Panc1 (cell line): ENCODE results near the gene UBE2E2. TPM values are rescaled to one million over a fixed set of nuclear protein-coding genes. Genes with fewer than 3 reads are reported as not detected.

Experiments
- ATAC-seq: fragments of 200-7000 bp; cut with Tn5 transposase; 2 replicates; pipeline ENCODE4 v1.9.1; 2020; ENCODE audit warnings: mild to moderate bottlenecking, moderate library complexity
- BruUV-seq: library from RNA; stranded (reverse); fragments of 400-500 nt; replicated peaks from 2 replicates; lab custom pipeline; 2021; lab: Mats Ljungman, UMichigan
- CTCF ChIA-PET: fragments of 300-600 bp; sonication (Branson Sonifier 250); formaldehyde crosslinking; loops from one replicate; lab custom pipeline; 2022; ENCODE audit warnings: antibody characterized with exemption; lab: Charles Lee
- POLR2A ChIA-PET: fragments of 300-600 bp; sonication (Branson Sonifier 250); formaldehyde crosslinking; loops from one replicate; lab custom pipeline; 2022; ENCODE audit warnings: antibody characterized with exemption; lab: Charles Lee
- DNase-seq: peaks from one replicate; pipeline ENCODE4 v3.0.0-alpha.2; 2010; ENCODE audit warnings: low read depth, low spot score
- H3K27ac ChIP-seq: 2 replicates; pipeline ENCODE4 v1.5.1; 2011; ENCODE audit warnings: mild to moderate bottlenecking, low read length, inconsistent platforms
- H3K27me3 ChIP-seq: fragments of 200-500 bp; sonication (Bioruptor generic); 2 replicates; pipeline ENCODE4 v1.6.0; 2014; ENCODE audit warnings: low read length, inconsistent platforms; ENCODE audit not compliant: control insufficient read depth, insufficient read depth
- H3K36me3 ChIP-seq: fragments of 200-500 bp; sonication (Bioruptor generic); 2 replicates; pipeline ENCODE4 v1.5.1; 2014; ENCODE audit warnings: inconsistent platforms, mild to moderate bottlenecking, low read length, moderate library complexity; ENCODE audit not compliant: control insufficient read depth, insufficient read depth
- H3K4me1 ChIP-seq: 2 replicates; pipeline ENCODE4 v1.5.1; 2011; ENCODE audit warnings: inconsistent platforms, mild to moderate bottlenecking, low read length, moderate library complexity; ENCODE audit not compliant: control insufficient read depth, insufficient read depth
- H3K4me3 ChIP-seq, 2 experiments: 2 replicates each; pipeline ENCODE4 v1.5.1; 2011 to 2012; ENCODE audit warnings: low read depth in 2 of 2, low read length in 2 of 2, mild to moderate bottlenecking in 2 of 2, inconsistent platforms in 1 of 2, moderate library complexity in 1 of 2
- H3K9me3 ChIP-seq: fragments of 200-500 bp; sonication (Bioruptor generic); 2 replicates; pipeline ENCODE4 v1.5.1; 2014; ENCODE audit warnings: low read depth, mild to moderate bottlenecking, inconsistent platforms, low read length, moderate library complexity; ENCODE audit not compliant: control insufficient read depth, insufficient read depth
- CTCF ChIP-seq: fragments of 450-650 bp; IDR thresholded peaks from 2 replicates; pipeline ENCODE4 v1.5.1; 2017; ENCODE audit warnings: mild to moderate bottlenecking
- POLR2AphosphoS5 ChIP-seq: IDR thresholded peaks from 2 replicates; pipeline ENCODE4 v1.6.1; 2012; ENCODE audit warnings: mild to moderate bottlenecking, low read depth, low read length, moderate library complexity
- REST ChIP-seq, 2 experiments: IDR thresholded peaks; 2 replicates each; pipeline ENCODE4 v1.6.1; 2011 to 2012; ENCODE audit warnings: low read depth in 2 of 2, control low read depth in 1 of 2, low read length in 1 of 2, mild to moderate bottlenecking in 1 of 2, moderate library complexity in 1 of 2; ENCODE audit not compliant: insufficient read depth in 1 of 2
- SIN3A ChIP-seq: IDR thresholded peaks from 2 replicates; pipeline ENCODE4 v1.6.1; 2012; ENCODE audit warnings: low read depth, mild to moderate bottlenecking, low read length, moderate library complexity, borderline replicate concordance; ENCODE audit not compliant: insufficient read depth
- TCF7L2 ChIP-seq: IDR thresholded peaks from 2 replicates; pipeline ENCODE4 v1.6.1; 2011; ENCODE audit warnings: mild to moderate bottlenecking, low read depth, low read length, inconsistent platforms
- in situ Hi-C: cut with HindIII; loops from 2 replicates; pipeline ENCODE4 v1.10.0; 2016; ENCODE audit warnings: low sequenced_read_pairs, low pct_unique_long_range_greater_than_20kb
- intact Hi-C: fragments of 100-400 bp; cut with micrococcal nuclease; formaldehyde crosslinking; loops from one replicate; pipeline ENCODE4 v1.10.0; 2022; ENCODE audit not compliant: unreplicated experiment
- total RNA-seq: library from RNA; stranded (reverse); gene quantifications from one replicate; pipeline ENCODE4 v1.2.1, GENCODE V29; 2021; ENCODE audit not compliant: unreplicated experiment

UBE2E2 gene
- total RNA-seq, 1 experiment from 2014 or later = 38.2 TPM

- no peak overlapping the region for H3K4me3 ChIP-seq
- ChIA-PET POLR2A (no interaction called here), CTCF (no interaction called here)
- DNase-seq (no peak), ATAC-seq (no peak)
- H3K36me3 ChIP-seq = no peaks in the 10 kb centered on the region
- no peaks in the 10 kb centered on the region for H3K9me3 ChIP-seq
- H3K27ac ChIP-seq = no peak overlapping the region
- TF ChIP-seq SIN3A = no peak
- no peak for TF ChIP-seq POLR2AphosphoS5
- TF ChIP-seq TCF7L2 = no peak
- no peak for TF ChIP-seq CTCF
- TF ChIP-seq REST (IDR thresholded peaks at IDR 0.05; ENCODE audit: insufficient read depth in 1 of 2, low read depth in 2 of 2, low read length in 1 of 2) = no peak
- intact Hi-C loops (no loop called here), in situ Hi-C loops (no loop called here)
- H3K27me3 ChIP-seq = no peaks in the 10 kb centered on the region
- no TSS peak for BruUV-seq
- H3K4me1 ChIP-seq = 0 out of 2 replicates have a peak, but pooled peaks cover 3% of the 10 kb centered on the region
Measured at GRCh38 chr3:23489300-23490158, 286.4 kb downstream of the UBE2E2 start.

GRCh38 chr3:23490459-23490858 lies 287.3 kb downstream of the UBE2E2 start:
- intact Hi-C loops = no loop called here
- ChIA-PET CTCF (no interaction called here), POLR2A (no interaction called here)
- Histone ChIP-seq H3K9me3 (no peaks in the 10 kb centered on the region), H3K27ac (no peak overlapping the region), H3K27me3 (no peaks in the 10 kb centered on the region), H3K4me1 (peaks cover 3% of the 10 kb centered on the region; the same call in 1 of the 2 replicates), H3K4me3 (no peak overlapping the region), H3K36me3 (no peaks in the 10 kb centered on the region)
- in situ Hi-C loops = no loop called here
- ATAC-seq = no peak
- DNase-seq = no peak
- TF ChIP-seq POLR2AphosphoS5 = no peak
- TF ChIP-seq REST (IDR thresholded peaks at IDR 0.05; ENCODE audit: insufficient read depth in 1 of 2, low read depth in 2 of 2, low read length in 1 of 2) = no peak
- no peak for TF ChIP-seq CTCF
- TF ChIP-seq TCF7L2 = no peak
- no peak for TF ChIP-seq SIN3A
- BruUV-seq = no TSS peak
